CD4-positive, alpha-beta memory T cell (primary cell): ENCODE results near the gene ZBTB4. TPM values are rescaled to one million over a fixed set of nuclear protein-coding genes. Genes with fewer than 3 reads are reported as not detected.
"Not testable (repeated sequence)": the region's sequence is repeated elsewhere in the genome, so short reads cannot be mapped to it uniquely, and the experiment has no call there.

ENCODE experiments used
- CTCF ChIA-PET: fragments of 350-600 bp; sonication (Branson Sonifier 250); formaldehyde crosslinking; loops from one replicate; lab custom pipeline; 2021; ENCODE audit warnings: inconsistent platforms; ENCODE audit not compliant: partially characterized antibody; lab: Charles Lee
- POLR2A ChIA-PET: fragments of 350-600 bp; sonication (Branson Sonifier 250); formaldehyde crosslinking; loops from one replicate; lab custom pipeline; 2021; ENCODE audit not compliant: partially characterized antibody; lab: Charles Lee
- DNase-seq, 5 donors: peaks; one replicate each; pipeline versions ENCODE4 v3.0.0 to v3.0.0-alpha.2; 2020 to 2022; ENCODE audit warnings: mixed read lengths in 1 of 5
- H3K27ac ChIP-seq: one replicate; pipeline ENCODE4 v1.7.0; 2013; ENCODE audit warnings: low read depth, low read length
- H3K27me3 ChIP-seq: 2 replicates; pipeline ENCODE4 v1.7.0; 2013; ENCODE audit warnings: mild to moderate bottlenecking, low read length, moderate library complexity; ENCODE audit not compliant: insufficient read depth
- H3K36me3 ChIP-seq: 2 replicates; pipeline ENCODE4 v1.7.0; 2013; ENCODE audit warnings: mild to moderate bottlenecking, low read length, moderate library complexity; ENCODE audit not compliant: insufficient read depth
- H3K4me1 ChIP-seq: 2 replicates; pipeline ENCODE4 v1.7.0; 2013; ENCODE audit warnings: mild to moderate bottlenecking, low read length, moderate library complexity; ENCODE audit not compliant: insufficient read depth
- H3K4me3 ChIP-seq, 2 donors: one replicate each; pipeline ENCODE4 v1.7.0; 2013; ENCODE audit warnings: low read length in 2 of 2, mild to moderate bottlenecking in 1 of 2
- H3K9me3 ChIP-seq, 2 donors: one replicate each; pipeline ENCODE4 v1.7.0; 2013; ENCODE audit warnings: low read length in 2 of 2, control low read depth in 1 of 2; ENCODE audit not compliant: control insufficient read depth in 1 of 2
- H3K27ac Mint-ChIP-seq, 7 donors: one replicate each; pipeline ENCODE4 v1.8.0; 2020 to 2021; ENCODE audit warnings: mixed read lengths in 7 of 7, mild to moderate bottlenecking in 6 of 7, inconsistent platforms in 3 of 7, moderate library complexity in 3 of 7
- H3K27me3 Mint-ChIP-seq, 2 donors: one replicate each; pipeline ENCODE4 v1.8.0; 2020 to 2021; ENCODE audit warnings: mixed read lengths in 2 of 2
- H3K36me3 Mint-ChIP-seq, 2 donors: one replicate each; pipeline ENCODE4 v1.8.0; 2020 to 2021; ENCODE audit warnings: mixed read lengths in 2 of 2, inconsistent platforms in 1 of 2, mild to moderate bottlenecking in 1 of 2
- H3K4me1 Mint-ChIP-seq, 4 donors: one replicate each; pipeline ENCODE4 v1.8.0; 2020 to 2021; ENCODE audit warnings: mixed read lengths in 4 of 4, mild to moderate bottlenecking in 1 of 4
- H3K4me3 Mint-ChIP-seq, 8 donors: one replicate each; pipeline ENCODE4 v1.8.0; 2020 to 2021; ENCODE audit warnings: mixed read lengths in 8 of 8, mild to moderate bottlenecking in 7 of 8, moderate library complexity in 6 of 8, inconsistent platforms in 3 of 8
- H3K9me3 Mint-ChIP-seq, 8 donors: one replicate each; pipeline ENCODE4 v1.8.0; 2020 to 2021; ENCODE audit warnings: mixed read lengths in 8 of 8, mild to moderate bottlenecking in 5 of 8, inconsistent platforms in 3 of 8, moderate library complexity in 1 of 8
- intact Hi-C: fragments of 100-400 bp; cut with micrococcal nuclease; formaldehyde crosslinking; loops from one replicate; pipeline ENCODE4 v1.15.1; 2023
- polyA plus RNA-seq, 2 donors: library from polyadenylated mRNA; unstranded; fragments of 300-500 nt; fragmentation: Illumina TruSeq; gene quantifications; one replicate each; pipeline ENCODE4 v1.2.3, GENCODE V29; 2021
- total RNA-seq, 2 experiments: library from RNA; stranded (reverse); gene quantifications; one replicate each; pipeline ENCODE4 v1.2.3, GENCODE V29; 2021

Gene ZBTB4
- total and polyA plus RNA-seq, 4 experiments from 2014 or later, result 4.6 to 75.7 (median 48.2) TPM

DNA sequence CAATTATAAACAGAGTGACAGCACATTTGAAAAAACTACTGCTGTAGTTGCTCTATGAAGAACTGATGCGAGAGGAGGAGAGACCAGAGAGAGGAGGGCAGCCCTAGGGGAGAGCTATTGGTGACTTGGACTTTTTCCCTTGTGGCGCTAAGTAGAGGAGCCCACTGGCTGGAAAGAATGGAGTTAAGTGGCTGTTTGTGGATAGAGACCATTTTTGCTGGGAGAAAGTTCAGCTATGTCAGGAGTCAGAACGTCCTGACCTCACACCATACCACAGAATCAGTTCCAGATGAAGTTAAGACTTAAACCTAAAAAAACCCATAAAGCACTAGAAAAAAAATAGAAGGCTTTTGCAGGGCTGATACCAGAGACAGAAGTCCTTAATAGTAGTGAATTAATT lies 6.8 kb upstream of the ZBTB4 start:
- Mint-ChIP-seq H3K27ac (peak overlapping the region; percentile 55 to 100 (median 83)), H3K36me3 (peaks cover 0 to 47% of the 10 kb centered on the region in 2 donors), H3K9me3 (peaks cover 0 to 9% (median 0%) of the 10 kb centered on the region in 8 donors), H3K27me3 (no peaks in the 10 kb centered on the region), H3K4me1 (peaks cover 54 to 92% (median 70%) of the 10 kb centered on the region in 4 donors), H3K4me3 (peak overlapping the region; percentile 78 to 98 (median 84))
- Histone ChIP-seq H3K27me3 (no peaks in the 10 kb centered on the region), H3K4me1 (peaks cover 63% of the 10 kb centered on the region), H3K36me3 (peaks cover 3% of the 10 kb centered on the region), H3K9me3 (no peaks in the 10 kb centered on the region), H3K4me3 (peak overlapping the region; percentile 17 to 49), H3K27ac (peak overlapping the region; percentile 18)
- intact Hi-C loops, result no loop called here
- no peak for DNase-seq
- ChIA-PET POLR2A (interaction anchor here (0.7 to 13.8 kb wide), 23 partner anchors 10 to 200 kb away, joined by 3 to 398 read pairs (median 20); partner anchors contain the start of genes ACAP1, CHRNB1, FGF11 and MPDU1), CTCF (interaction anchor here (0.7 to 5.7 kb wide), 8 partner anchors 10 to 202 kb away, joined by 3 to 52 read pairs (median 6); partner anchors contain the start of genes SENP3, TMEM102, TMEM95 and WRAP53)

DNA sequence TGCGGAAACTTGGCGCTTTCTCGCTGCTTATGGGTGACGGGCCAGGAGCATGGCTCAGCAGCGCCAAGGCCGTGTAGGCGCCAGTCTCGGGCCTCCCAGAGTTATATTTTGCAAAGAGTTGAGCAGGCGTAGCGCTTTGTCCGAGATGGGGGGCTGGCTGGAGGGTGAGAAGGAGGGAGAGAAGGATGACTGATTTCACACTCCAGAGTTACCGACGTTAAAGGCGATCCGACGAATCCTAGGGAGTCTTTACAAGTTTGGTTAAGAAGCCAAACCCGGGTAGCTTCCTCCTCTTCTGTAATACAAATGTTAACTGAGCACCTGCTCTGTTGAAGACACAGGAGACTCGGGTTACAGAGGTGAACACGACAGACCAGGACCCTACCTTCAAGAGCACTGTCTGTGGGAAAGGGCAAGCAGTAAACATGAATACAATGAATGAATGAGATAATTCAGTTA lies 5.5 kb upstream of the ZBTB4 start:
- CTCF ChIA-PET, result interaction anchor here (0.7 to 5.7 kb wide), 6 partner anchors 9 to 130 kb away, joined by 3 to 52 read pairs (median 8); partner anchors contain the start of genes SENP3, TMEM102 and TMEM95

GRCh38 chr17:7484067-7484918 lies 4.9 kb upstream of the ZBTB4 start, which contains the start of gene POLR2A:
Gene POLR2A, plus strand, starts transcription at chr17:7484366.
- Mint-ChIP-seq H3K36me3 (peaks cover 0 to 46% of the 10 kb centered on the region in 2 donors), H3K4me1 (peaks cover 47 to 89% (median 65%) of the 10 kb centered on the region in 4 donors), H3K9me3 (peaks cover 0 to 9% (median 0%) of the 10 kb centered on the region in 8 donors), H3K4me3 (peak within 1 kb of the TSS; percentile 96 to 100 (median 98)), H3K27ac (peak within 1 kb of the TSS; percentile 99 to 100 (median 100)), H3K27me3 (no peaks in the 10 kb centered on the region)
- Histone ChIP-seq H3K4me3 (peak within 1 kb of the TSS; percentile 92 to 95), H3K4me1 (peaks cover 59% of the 10 kb centered on the region), H3K36me3 (no peaks in the 10 kb centered on the region), H3K27ac (peak within 1 kb of the TSS; percentile 99), H3K9me3 (no peaks in the 10 kb centered on the region), H3K27me3 (no peaks in the 10 kb centered on the region)
- ChIA-PET CTCF (interaction anchor here (1.0 to 5.7 kb wide), 4 partner anchors 30 to 203 kb away, joined by 3 to 52 read pairs (median 7); partner anchors contain the start of genes TMEM102, TMEM95 and TP53), POLR2A (interaction anchor here (0.6 to 13.8 kb wide), 52 partner anchors 8 to 706 kb away, joined by 3 to 398 read pairs (median 6); partner anchors contain the start of genes ACADVL, ACAP1, BORCS6 and CD68)
- peak; percentile 97 to 99 (median 99) for DNase-seq
- intact Hi-C loops, result loop anchor here (1.0 to 2.0 kb wide), 11 partner anchors 29 to 269 kb away; partner anchors contain the start of genes ELP5, NEURL4, PHF23 and TMEM102

More for the DNA sequence above, 5.5 kb upstream of the ZBTB4 start:
- Mint-ChIP-seq H3K4me3 (peak overlapping the region; percentile 96 to 100 (median 98)), H3K27me3 (no peaks in the 10 kb centered on the region), H3K9me3 (peaks cover 0 to 9% (median 0%) of the 10 kb centered on the region in 8 donors), H3K27ac (peak overlapping the region; percentile 99 to 100 (median 100)), H3K36me3 (peaks cover 0 to 44% of the 10 kb centered on the region in 2 donors), H3K4me1 (peaks cover 52 to 92% (median 68%) of the 10 kb centered on the region in 4 donors)
- Histone ChIP-seq H3K36me3 (no peaks in the 10 kb centered on the region), H3K4me1 (peaks cover 61% of the 10 kb centered on the region), H3K27me3 (no peaks in the 10 kb centered on the region), H3K4me3 (peak overlapping the region; percentile 55 to 92), H3K9me3 (no peaks in the 10 kb centered on the region), H3K27ac (peak overlapping the region; percentile 99)
- intact Hi-C loops, result loop anchor here (1.0 to 2.0 kb wide), 11 partner anchors 30 to 270 kb away; partner anchors contain the start of genes ELP5, NEURL4, PHF23 and TMEM102
- peak in 1 of 5 donors; percentile 50 for DNase-seq
- POLR2A ChIA-PET, result interaction anchor here (0.6 to 13.8 kb wide), 45 partner anchors 7 to 705 kb away, joined by 3 to 398 read pairs (median 8); partner anchors contain the start of genes ACAP1, BORCS6, CD68 and CHRNB1

- Mint-ChIP-seq H3K36me3 (peaks cover 0 to 42% of the 10 kb centered on the region in 2 donors), H3K9me3 (peaks cover 0 to 9% (median 0%) of the 10 kb centered on the region in 8 donors), H3K27ac (peak overlapping the region; percentile 99 to 100 (median 100)), H3K4me1 (peaks cover 43 to 85% (median 61%) of the 10 kb centered on the region in 4 donors), H3K4me3 (peak overlapping the region; percentile 96 to 100 (median 98)), H3K27me3 (no peaks in the 10 kb centered on the region)
- intact Hi-C loops, result loop anchor here (1.0 to 2.0 kb wide), 11 partner anchors 28 to 268 kb away; partner anchors contain the start of genes ELP5, NEURL4, PHF23 and TMEM102
- Histone ChIP-seq H3K9me3 (no peaks in the 10 kb centered on the region), H3K36me3 (no peaks in the 10 kb centered on the region), H3K4me1 (peaks cover 53% of the 10 kb centered on the region), H3K27ac (peak overlapping the region; percentile 99), H3K27me3 (no peaks in the 10 kb centered on the region), H3K4me3 (peak overlapping the region; percentile 92 to 95)
- POLR2A ChIA-PET, result interaction anchor here (0.7 to 13.8 kb wide), 47 partner anchors 8 to 707 kb away, joined by 3 to 398 read pairs (median 8); partner anchors contain the start of genes ACADVL, ACAP1, BORCS6 and CD68
- peak; percentile 96 to 98 (median 97) for DNase-seq
- CTCF ChIA-PET, result interaction anchor here (1.0 to 5.7 kb wide), 3 partner anchors 47 to 204 kb away, joined by 3 to 52 read pairs (median 3); partner anchors contain the start of genes TMEM102, TMEM95 and TP53
Measured at GRCh38 chr17:7483255-7484066, 4.0 kb upstream of the ZBTB4 start.

DNA sequence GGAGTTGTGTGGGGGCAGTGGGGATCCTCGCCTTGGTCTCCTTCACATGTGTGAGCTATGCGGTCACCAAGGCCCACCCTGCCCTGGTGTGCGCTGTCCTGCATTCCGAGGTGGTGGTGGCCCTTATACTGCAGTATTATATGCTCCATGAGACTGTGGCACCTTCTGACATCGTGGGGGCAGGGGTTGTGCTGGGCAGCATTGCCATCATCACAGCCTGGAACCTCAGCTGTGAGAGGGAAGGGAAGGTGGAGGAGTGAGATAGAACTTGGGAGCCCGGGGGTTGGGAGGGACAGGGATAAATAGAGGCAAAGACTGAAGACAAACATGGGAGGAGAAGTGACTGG lies 3.3 kb upstream of the ZBTB4 start:
- POLR2A ChIA-PET, result interaction anchor here (1.3 to 13.8 kb wide), 12 partner anchors 20 to 204 kb away, joined by 4 to 398 read pairs (median 23); partner anchors contain the start of genes ACAP1, CHRNB1, FGF11 and FXR2
- Mint-ChIP-seq H3K4me1 (peaks cover 48 to 89% (median 63%) of the 10 kb centered on the region in 4 donors), H3K4me3 (peak overlapping the region; percentile 96 to 100 (median 98)), H3K36me3 (peaks cover 0 to 45% of the 10 kb centered on the region in 2 donors), H3K27ac (peak overlapping the region; percentile 99 to 100 (median 100))
- H3K36me3 ChIP-seq, H3K27me3 ChIP-seq, H3K9me3 ChIP-seq, H3K9me3 Mint-ChIP-seq, DNase-seq, intact Hi-C loops, H3K27me3 Mint-ChIP-seq: not testable (repeated sequence)
- CTCF ChIA-PET, result interaction anchor here (1.2 kb wide), 1 partner anchor 127 kb away, joined by 3 read pairs; the partner anchor contains the start of gene TMEM95
- Histone ChIP-seq H3K4me1 (peaks cover 54% of the 10 kb centered on the region), H3K27ac (peak overlapping the region; percentile 99), H3K4me3 (peak overlapping the region; percentile 92 to 95)
